AML-193 (cell line): Measurements from ENCODE around the gene LURAP1L.
"Not testable (repeated sequence)": the region's sequence is repeated elsewhere in the genome, so short reads cannot be mapped to it uniquely, and the experiment has no call there.

Source experiments
- DNase-seq, 2 experiments: peaks; one replicate each; lab custom pipeline; 2025; lab: John Stamatoyannopoulos, UW

LURAP1L gene

DNA sequence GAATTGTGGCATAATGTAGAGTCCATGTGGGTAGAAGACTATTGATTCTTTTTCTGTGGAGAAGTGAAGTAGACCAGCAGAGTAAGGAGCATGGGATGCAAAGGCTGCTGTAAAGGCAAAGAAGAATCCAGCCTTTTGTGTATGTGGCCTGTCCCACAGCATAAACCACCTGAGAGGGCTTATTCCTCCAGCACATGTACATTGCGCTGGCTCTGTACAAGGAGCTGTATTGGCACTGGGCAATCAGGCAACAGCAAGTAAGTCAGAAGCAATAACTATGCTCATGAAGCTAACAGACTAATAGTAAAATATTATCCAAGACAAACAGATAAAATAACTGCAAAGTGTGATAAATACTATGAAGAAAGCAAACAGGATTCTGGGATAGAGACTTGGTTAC lies 86.2 kb downstream of the LURAP1L start:
- DNase-seq, result no peak

DNA sequence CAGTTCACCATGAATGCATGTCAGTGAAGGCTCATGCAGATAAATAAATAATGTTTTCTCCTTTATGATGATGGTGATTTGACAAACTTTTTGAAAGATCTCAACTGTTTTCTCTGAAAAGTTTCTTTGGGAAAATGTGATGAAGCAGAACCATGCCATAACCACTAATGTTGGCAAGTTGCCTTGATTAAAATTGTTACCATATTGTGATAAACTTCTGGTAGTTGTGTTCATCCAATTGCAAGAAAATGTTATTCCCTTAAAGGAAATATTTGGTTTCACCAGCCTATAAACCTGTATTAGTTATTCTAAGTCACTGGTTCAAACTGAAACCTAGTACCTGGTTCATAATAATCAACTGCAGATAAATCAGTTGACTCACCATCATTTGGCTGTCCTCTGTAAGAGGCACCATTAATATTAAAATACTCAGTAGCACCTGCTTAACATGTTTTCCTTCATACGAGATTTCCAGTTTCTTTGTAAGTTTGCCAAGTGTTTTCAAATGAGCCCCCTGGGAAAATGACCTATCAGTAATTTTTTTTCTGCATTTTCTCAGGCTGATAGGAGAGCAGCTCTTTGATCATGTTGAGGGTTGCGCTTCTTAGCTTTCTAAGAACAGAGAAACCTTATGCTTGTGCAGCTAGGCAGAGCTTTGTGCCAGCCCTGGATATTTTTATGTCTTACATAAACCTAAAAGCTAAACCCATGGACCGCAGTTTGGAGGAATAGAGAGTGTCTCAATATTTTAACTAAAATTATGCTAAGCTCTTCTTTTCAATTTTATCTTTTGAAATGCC lies 88.0 kb downstream of the LURAP1L start:
- DNase-seq, result no peak

DNA sequence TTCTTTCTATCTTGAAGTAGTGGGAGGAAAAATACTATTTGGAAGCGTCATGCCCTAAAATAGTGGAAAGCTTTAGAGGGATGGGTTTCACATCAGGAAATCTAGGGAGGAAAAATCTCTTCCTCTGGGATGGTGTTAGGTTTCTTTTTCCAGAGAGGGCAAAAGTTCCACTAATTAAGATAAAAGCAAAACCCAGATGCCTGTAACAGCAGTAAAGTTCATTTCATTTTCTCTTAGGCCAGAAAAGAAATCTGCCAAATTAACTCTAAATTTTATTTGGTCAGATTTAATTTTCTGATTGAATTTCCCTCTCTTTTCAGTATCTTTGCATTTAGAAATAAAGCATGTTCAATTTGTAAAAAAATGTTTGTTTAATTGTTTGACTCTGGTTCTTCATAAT lies 88.8 kb downstream of the LURAP1L start:
- no peak for DNase-seq

DNA sequence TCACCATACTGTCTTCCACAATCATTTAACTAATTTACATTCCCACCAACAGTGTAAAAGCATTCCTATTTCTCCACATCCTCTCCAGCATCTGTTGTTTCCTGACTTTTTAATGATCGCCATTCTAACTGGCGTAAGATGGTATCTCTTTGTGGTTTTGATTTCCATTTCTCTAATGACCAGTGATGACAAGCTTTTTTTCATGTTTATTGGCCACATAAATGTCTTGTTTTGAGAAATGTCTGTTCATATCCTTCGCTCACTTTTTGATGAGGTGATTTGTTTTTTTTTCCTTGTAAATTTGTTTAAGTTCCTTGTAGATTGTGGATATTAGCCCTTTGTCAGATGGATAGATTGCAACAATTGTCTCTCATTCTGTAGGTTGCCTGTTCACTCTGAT lies 90.6 kb downstream of the LURAP1L start:
- not testable (repeated sequence) for DNase-seq
